Measurements from ENCODE around the gene GOLGB1. TPM values are rescaled to one million over a fixed set of nuclear protein-coding genes. Genes with fewer than 3 reads are reported as not detected.

Gene GOLGB1, protein sequence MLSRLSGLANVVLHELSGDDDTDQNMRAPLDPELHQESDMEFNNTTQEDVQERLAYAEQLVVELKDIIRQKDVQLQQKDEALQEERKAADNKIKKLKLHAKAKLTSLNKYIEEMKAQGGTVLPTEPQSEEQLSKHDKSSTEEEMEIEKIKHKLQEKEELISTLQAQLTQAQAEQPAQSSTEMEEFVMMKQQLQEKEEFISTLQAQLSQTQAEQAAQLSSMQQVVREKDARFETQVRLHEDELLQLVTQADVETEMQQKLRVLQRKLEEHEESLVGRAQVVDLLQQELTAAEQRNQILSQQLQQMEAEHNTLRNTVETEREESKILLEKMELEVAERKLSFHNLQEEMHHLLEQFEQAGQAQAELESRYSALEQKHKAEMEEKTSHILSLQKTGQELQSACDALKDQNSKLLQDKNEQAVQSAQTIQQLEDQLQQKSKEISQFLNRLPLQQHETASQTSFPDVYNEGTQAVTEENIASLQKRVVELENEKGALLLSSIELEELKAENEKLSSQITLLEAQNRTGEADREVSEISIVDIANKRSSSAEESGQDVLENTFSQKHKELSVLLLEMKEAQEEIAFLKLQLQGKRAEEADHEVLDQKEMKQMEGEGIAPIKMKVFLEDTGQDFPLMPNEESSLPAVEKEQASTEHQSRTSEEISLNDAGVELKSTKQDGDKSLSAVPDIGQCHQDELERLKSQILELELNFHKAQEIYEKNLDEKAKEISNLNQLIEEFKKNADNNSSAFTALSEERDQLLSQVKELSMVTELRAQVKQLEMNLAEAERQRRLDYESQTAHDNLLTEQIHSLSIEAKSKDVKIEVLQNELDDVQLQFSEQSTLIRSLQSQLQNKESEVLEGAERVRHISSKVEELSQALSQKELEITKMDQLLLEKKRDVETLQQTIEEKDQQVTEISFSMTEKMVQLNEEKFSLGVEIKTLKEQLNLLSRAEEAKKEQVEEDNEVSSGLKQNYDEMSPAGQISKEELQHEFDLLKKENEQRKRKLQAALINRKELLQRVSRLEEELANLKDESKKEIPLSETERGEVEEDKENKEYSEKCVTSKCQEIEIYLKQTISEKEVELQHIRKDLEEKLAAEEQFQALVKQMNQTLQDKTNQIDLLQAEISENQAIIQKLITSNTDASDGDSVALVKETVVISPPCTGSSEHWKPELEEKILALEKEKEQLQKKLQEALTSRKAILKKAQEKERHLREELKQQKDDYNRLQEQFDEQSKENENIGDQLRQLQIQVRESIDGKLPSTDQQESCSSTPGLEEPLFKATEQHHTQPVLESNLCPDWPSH (N-terminal part only)
- total RNA-seq: 10 to 100 TPM; 32.6 to 78.3 (median 54.9) TPM

DNA sequence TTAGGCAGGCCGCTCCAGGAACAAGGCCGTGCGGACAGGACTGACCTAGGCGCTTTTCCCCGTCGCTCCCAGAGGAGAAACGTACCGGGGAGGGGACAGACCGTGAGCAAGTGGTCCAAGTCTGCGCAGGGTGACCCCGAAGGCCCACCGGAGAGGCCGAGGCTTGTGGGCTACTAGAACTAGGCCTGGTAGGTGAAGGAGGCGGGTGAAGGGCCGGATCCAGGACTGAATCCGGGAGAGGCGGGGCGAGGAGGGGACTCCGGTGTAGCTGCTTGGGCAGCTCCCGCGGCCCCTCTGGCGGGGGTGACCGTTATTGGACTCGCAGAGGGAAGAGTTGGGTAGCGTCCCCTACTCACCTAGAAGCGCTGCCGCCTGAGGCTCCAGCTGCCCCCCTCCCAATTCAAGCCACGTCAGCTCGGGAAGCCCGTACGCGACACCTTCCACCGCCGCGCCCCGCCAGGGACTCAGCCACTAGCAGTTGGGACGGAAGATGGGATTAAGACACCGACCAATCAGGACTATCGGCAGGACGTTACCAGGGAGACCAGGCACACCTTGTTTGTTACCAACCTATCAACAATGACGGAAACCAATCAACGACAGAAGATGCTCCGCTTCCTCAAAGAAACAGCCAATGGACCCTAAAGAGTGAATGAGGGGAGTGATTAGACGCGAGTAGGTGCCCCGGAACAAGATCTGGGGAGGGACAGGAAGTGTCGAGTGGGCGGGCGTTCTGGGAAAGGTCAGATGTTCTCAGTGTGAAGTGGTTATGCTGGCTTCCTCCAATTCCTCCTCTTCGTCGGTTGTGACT, at the start of gene GOLGB1:
Gene GOLGB1, minus strand, starts transcription at position 466 of the 811 bp plus-strand sequence. CDS start 18,770 bp downstream, outside the sequence.
- DNase-seq: peak; percentile 89 to 95
- intact Hi-C loops (cut with DNase I; ENCODE audit: low total_unique reads): no loop called here
- Histone ChIP-seq H3K27me3 (no peaks in the 10 kb centered on the region), H3K4me1 (peaks cover 0 to 7% of the 10 kb centered on the region in 2 donors), H3K36me3 (no peaks in the 10 kb centered on the region), H3K4me3 (peak within 1 kb of the TSS; percentile 59 to 75), H3K9me3 (no peaks in the 10 kb centered on the region), H3K27ac (peak within 1 kb of the TSS; percentile 67 to 75)
- TF ChIP-seq POLR2A (IDR thresholded peaks at IDR 0.05): peak; percentile 86 to 94
- TF ChIP-seq, protein P1, sequence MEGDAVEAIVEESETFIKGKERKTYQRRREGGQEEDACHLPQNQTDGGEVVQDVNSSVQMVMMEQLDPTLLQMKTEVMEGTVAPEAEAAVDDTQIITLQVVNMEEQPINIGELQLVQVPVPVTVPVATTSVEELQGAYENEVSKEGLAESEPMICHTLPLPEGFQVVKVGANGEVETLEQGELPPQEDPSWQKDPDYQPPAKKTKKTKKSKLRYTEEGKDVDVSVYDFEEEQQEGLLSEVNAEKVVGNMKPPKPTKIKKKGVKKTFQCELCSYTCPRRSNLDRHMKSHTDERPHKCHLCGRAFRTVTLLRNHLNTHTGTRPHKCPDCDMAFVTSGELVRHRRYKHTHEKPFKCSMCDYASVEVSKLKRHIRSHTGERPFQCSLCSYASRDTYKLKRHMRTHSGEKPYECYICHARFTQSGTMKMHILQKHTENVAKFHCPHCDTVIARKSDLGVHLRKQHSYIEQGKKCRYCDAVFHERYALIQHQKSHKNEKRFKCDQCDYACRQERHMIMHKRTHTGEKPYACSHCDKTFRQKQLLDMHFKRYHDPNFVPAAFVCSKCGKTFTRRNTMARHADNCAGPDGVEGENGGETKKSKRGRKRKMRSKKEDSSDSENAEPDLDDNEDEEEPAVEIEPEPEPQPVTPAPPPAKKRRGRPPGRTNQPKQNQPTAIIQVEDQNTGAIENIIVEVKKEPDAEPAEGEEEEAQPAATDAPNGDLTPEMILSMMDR (IDR thresholded peaks at IDR 0.05): peak in 1 of 4 experiments; percentile 26

DNA sequence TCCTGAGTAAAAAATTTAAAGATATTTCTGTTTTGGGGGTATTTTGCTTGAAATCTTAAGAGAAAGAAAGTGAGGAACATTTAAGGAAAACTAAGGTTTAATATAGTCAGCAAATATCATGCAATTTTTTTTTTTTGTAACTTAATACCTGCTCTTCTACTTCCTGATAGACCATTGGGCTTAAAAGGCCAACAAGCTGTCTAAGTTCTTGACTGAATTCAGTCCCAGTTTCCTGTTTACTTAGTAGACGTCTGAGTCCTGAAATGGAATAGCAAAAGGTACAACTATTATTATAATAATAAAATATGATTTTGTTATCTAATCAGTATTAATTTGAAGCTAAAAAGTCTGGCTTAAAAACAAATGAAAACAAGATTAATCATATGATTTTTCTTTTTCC, 47.4 kb upstream of the GOLGB1 start:
- no peak for DNase-seq

DNA sequence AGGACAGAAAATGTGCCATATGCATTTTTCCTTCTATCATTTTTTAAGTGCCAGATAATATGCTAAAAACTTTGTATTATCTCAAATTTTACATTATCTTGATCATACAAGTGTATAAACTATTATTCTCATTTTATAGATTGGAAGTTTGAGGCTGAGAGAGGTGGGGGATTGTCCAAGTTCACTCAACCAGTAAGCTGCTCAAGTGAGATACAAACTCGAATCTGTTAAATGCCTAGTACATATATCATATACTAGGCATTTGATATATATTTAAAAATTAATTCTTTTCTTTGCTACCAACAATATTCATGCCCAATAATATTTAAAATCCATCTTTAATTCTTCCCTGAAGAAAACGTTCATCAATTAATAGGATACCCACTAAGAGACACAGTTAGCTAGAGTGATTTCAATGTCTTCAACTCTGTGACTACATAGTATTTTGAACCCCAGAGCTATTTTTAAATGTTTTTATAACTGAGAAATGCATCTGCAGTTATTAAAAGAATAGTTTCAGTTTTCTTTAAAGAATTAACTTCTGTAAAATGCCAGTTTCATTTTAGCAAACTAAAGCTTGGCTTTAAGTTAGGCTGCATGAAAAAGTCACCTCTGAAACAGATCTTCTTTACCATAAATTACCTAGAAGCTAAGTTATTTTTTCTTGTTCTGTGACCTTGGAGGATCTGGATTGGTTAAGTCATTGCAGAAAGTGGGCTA, 44.9 kb upstream of the GOLGB1 start:
- no peaks in the 10 kb centered on the region for H3K4me1 ChIP-seq
- intact Hi-C loops (cut with DNase I; ENCODE audit: low total_unique reads): no loop called here
- H3K36me3 ChIP-seq: no peaks in the 10 kb centered on the region
- no peak for TF ChIP-seq POLR2A (IDR thresholded peaks at IDR 0.05)
- TF ChIP-seq, protein P1 (IDR thresholded peaks at IDR 0.05): no peak
- H3K9me3 ChIP-seq: no peaks in the 10 kb centered on the region
- no peak for DNase-seq
- H3K27me3 ChIP-seq: no peaks in the 10 kb centered on the region
- no peak overlapping the region for H3K4me3 ChIP-seq
- H3K27ac ChIP-seq: no peak overlapping the region

More for the DNA sequence above, 47.4 kb upstream of the GOLGB1 start:
- no peak overlapping the region for H3K4me3 ChIP-seq
- H3K9me3 ChIP-seq: no peaks in the 10 kb centered on the region
- TF ChIP-seq, protein P1 (IDR thresholded peaks at IDR 0.05): no peak
- no peak for TF ChIP-seq POLR2A (IDR thresholded peaks at IDR 0.05)
- H3K27ac ChIP-seq: no peak overlapping the region
- no peaks in the 10 kb centered on the region for H3K4me1 ChIP-seq
- no peaks in the 10 kb centered on the region for H3K27me3 ChIP-seq
- intact Hi-C loops (cut with DNase I; ENCODE audit: low total_unique reads): no loop called here
- H3K36me3 ChIP-seq: no peaks in the 10 kb centered on the region

DNA sequence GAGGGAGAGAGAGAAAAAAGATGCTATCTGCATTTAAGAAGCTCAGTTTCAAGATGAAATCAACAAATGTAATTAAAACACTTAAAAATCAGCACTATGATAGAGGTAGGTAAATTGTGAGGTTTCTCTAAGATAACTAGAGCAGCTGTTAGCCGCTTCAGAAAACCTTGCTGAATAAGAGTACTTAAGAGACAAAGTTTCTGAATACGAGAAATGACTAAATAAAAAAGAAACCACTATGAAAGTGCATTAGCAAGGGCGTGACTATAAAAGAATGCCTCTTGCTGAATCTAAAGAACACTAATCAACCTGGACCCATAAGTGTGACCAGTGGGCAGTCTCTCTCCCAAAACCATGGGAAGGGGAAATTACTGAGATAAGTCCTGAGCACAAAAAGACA, 43.5 kb upstream of the GOLGB1 start:
- no peak for DNase-seq
- TF ChIP-seq POLR2A (IDR thresholded peaks at IDR 0.05): no peak
- TF ChIP-seq, protein P1 (IDR thresholded peaks at IDR 0.05): no peak
- Histone ChIP-seq H3K27me3 (no peaks in the 10 kb centered on the region), H3K4me3 (no peak overlapping the region), H3K36me3 (no peaks in the 10 kb centered on the region), H3K27ac (no peak overlapping the region), H3K4me1 (no peaks in the 10 kb centered on the region), H3K9me3 (no peaks in the 10 kb centered on the region)
- intact Hi-C loops (cut with DNase I; ENCODE audit: low total_unique reads): no loop called here
